ENCODE data around the gene WDR72.

Gene WDR72

DNA sequence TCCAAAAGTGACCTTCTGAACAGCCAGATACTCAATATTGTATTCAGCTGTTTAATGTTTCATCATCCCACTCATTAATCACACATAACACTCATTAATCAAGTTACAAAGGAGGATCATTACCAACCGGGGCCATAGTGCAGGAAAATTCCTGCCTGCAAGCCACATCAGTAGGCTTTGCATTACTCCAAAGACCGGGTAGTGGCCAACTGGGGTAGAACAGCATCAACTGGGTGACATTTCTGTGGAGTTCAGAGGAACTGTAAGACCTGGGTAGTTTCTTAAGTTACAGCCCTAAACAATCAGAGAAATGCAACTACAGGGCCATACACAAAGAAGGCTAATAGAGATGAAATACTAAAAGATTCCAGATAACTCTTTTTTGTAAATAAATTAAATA, 253.1 kb downstream of the WDR72 start:
- DNase-seq (no peak), ATAC-seq (no peak)
- Mint-ChIP-seq H3K4me3 (no peak overlapping the region), H3K4me1 (no peaks in the 10 kb centered on the region), H3K27ac (no peak overlapping the region), H3K36me3 (ENCODE audit: low read depth) (no peaks in the 10 kb centered on the region), H3K9me3 (no peaks in the 10 kb centered on the region), H3K27me3 (no peaks in the 10 kb centered on the region)

- no peaks in the 10 kb centered on the region for H3K9me3 Mint-ChIP-seq
- H3K27ac Mint-ChIP-seq, result no peak overlapping the region
- ATAC-seq (no peak), DNase-seq (no peak)
- H3K4me3 Mint-ChIP-seq, result no peak overlapping the region
- H3K4me1 Mint-ChIP-seq, result no peaks in the 10 kb centered on the region
- H3K27me3 Mint-ChIP-seq, result no peaks in the 10 kb centered on the region
- no peaks in the 10 kb centered on the region for H3K36me3 Mint-ChIP-seq (ENCODE audit: low read depth)
Observed at GRCh38 chr15:53498996-53499395, 260.5 kb downstream of the WDR72 start.

- H3K27me3 Mint-ChIP-seq, result no peaks in the 10 kb centered on the region
- no peak overlapping the region for H3K27ac Mint-ChIP-seq
- ATAC-seq (no peak), DNase-seq (no peak)
- H3K9me3 Mint-ChIP-seq, result no peaks in the 10 kb centered on the region
- no peaks in the 10 kb centered on the region for H3K36me3 Mint-ChIP-seq (ENCODE audit: low read depth)
- H3K4me3 Mint-ChIP-seq, result no peak overlapping the region
- no peaks in the 10 kb centered on the region for H3K4me1 Mint-ChIP-seq
Observed at GRCh38 chr15:53490341-53490740, 269.1 kb downstream of the WDR72 start.

- H3K9me3 Mint-ChIP-seq, result no peaks in the 10 kb centered on the region
- H3K27me3 Mint-ChIP-seq, result no peaks in the 10 kb centered on the region
- ATAC-seq (no peak), DNase-seq (no peak)
- H3K27ac Mint-ChIP-seq, result no peak overlapping the region
- no peaks in the 10 kb centered on the region for H3K36me3 Mint-ChIP-seq (ENCODE audit: low read depth)
- no peaks in the 10 kb centered on the region for H3K4me1 Mint-ChIP-seq
- H3K4me3 Mint-ChIP-seq, result no peak overlapping the region
Observed at GRCh38 chr15:53482055-53482454, 277.4 kb downstream of the WDR72 start.

- H3K4me3 Mint-ChIP-seq, result no peak overlapping the region
- H3K4me1 Mint-ChIP-seq, result no peaks in the 10 kb centered on the region
- no peak overlapping the region for H3K27ac Mint-ChIP-seq
- no peak for DNase-seq
- H3K36me3 Mint-ChIP-seq (ENCODE audit: low read depth), result no peaks in the 10 kb centered on the region
- H3K9me3 Mint-ChIP-seq, result no peaks in the 10 kb centered on the region
- H3K27me3 Mint-ChIP-seq, result no peaks in the 10 kb centered on the region
- ATAC-seq, result no peak
Observed at GRCh38 chr15:53477981-53478766, 281.3 kb downstream of the WDR72 start.

DNA sequence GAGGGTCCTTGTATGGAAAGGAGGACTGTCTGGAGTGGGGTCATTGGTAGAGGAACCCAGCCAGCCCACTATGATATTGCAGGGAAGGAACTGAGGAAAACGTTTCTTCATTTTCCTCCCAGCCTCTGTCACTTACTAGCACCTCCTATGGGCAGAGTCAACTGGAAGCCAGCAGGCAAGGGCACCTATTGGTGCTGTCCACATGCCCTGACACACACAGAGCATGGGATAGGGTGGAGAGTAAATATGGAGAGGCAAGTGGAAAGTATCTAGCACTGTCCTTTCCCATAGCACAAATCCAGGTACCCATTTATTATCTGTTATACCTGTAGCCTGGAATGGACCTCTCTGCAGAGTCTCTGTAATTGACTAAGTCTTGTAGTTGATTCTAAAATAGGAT, 285.6 kb downstream of the WDR72 start:
- no peak for ATAC-seq
- H3K4me3 Mint-ChIP-seq, result no peak overlapping the region
- H3K4me1 Mint-ChIP-seq, result no peaks in the 10 kb centered on the region
- H3K27me3 Mint-ChIP-seq, result no peaks in the 10 kb centered on the region
- peaks cover 5% of the 10 kb centered on the region for H3K9me3 Mint-ChIP-seq
- no peak overlapping the region for H3K27ac Mint-ChIP-seq
- no peak for DNase-seq
- H3K36me3 Mint-ChIP-seq (ENCODE audit: low read depth), result no peaks in the 10 kb centered on the region

DNA sequence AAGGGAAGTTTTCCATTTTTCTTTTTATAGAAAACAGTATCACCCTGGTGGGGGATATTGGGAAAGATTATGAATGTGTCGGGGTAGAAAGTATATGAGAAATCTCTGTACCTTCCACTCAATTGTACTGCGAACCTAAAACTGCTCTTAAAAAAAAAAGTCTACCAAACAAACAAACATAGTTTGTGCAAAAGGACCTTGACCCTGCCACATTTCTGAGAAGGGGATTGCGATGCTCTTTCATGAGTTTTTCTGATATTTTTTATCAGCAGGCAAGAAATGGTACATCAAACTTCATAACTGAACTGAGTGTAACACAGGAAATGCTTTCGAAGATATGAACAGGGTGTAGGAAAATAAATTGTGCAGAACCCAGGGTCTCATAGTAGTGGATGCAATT, 286.0 kb downstream of the WDR72 start:
- Mint-ChIP-seq H3K4me3 (no peak overlapping the region), H3K4me1 (no peaks in the 10 kb centered on the region), H3K27ac (no peak overlapping the region), H3K36me3 (ENCODE audit: low read depth) (no peaks in the 10 kb centered on the region), H3K9me3 (peaks cover 5% of the 10 kb centered on the region), H3K27me3 (no peaks in the 10 kb centered on the region)
- ATAC-seq (no peak), DNase-seq (no peak)

GRCh38 chr15:53472883-53473282, 286.6 kb downstream of the WDR72 start:
- no peaks in the 10 kb centered on the region for H3K36me3 Mint-ChIP-seq (ENCODE audit: low read depth)
- H3K27ac Mint-ChIP-seq, result no peak overlapping the region
- no peak for ATAC-seq
- no peak for DNase-seq
- H3K4me1 Mint-ChIP-seq, result no peaks in the 10 kb centered on the region
- H3K9me3 Mint-ChIP-seq, result peaks cover 8% of the 10 kb centered on the region
- no peak overlapping the region for H3K4me3 Mint-ChIP-seq
- H3K27me3 Mint-ChIP-seq, result no peaks in the 10 kb centered on the region

GRCh38 chr15:53472210-53472609, 287.3 kb downstream of the WDR72 start:
- H3K27me3 Mint-ChIP-seq, result no peaks in the 10 kb centered on the region

DNA sequence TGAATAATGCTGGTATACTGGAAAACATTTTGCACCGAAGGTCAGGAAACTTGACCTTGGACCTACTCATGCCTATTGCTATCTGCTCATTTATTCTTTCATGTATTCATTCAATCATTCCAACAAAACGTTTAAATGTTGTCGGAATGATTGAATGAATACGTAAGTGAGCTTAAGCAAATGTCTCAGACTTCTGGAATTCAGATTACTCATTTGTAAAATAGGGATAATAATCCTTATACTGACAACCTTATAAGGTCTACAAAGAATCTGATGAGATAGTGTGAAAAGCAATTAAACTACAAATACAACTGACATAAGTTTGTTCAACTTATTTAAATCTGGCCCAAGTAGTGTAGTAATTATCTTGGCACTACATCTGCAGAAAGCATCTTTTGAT, 288.7 kb downstream of the WDR72 start:
- Mint-ChIP-seq H3K4me3 (no peak overlapping the region), H3K36me3 (ENCODE audit: low read depth) (no peaks in the 10 kb centered on the region), H3K27me3 (no peaks in the 10 kb centered on the region), H3K9me3 (peaks cover 8% of the 10 kb centered on the region), H3K4me1 (no peaks in the 10 kb centered on the region), H3K27ac (no peak overlapping the region)
- no peak for DNase-seq
- no peak for ATAC-seq

More at GRCh38 chr15:53472210-53472609, 287.3 kb downstream of the WDR72 start:
- H3K36me3 Mint-ChIP-seq (ENCODE audit: low read depth), result no peaks in the 10 kb centered on the region
- DNase-seq, result no peak
- H3K4me1 Mint-ChIP-seq, result no peaks in the 10 kb centered on the region
- no peak overlapping the region for H3K4me3 Mint-ChIP-seq
- H3K27ac Mint-ChIP-seq, result no peak overlapping the region
- no peak for ATAC-seq
- peaks cover 8% of the 10 kb centered on the region for H3K9me3 Mint-ChIP-seq

DNA sequence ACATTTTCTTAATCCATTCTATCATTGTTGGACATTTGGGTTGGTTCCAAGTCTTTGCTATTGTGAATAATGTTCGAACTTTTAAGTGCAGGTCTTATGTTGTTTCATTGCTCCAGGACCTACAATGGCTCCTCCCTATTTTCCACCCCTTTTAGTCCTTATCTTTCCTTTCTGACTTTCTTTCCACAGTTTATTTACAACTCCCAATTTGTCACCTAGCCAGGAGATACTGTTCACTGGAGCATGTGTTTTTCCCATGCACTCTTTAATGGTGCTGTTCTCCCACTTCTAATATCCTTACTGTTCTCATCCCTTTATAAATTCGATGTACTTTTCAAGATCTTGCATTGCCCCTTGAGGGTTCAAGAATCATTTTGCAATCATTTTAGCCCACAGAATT, 290.0 kb downstream of the WDR72 start:
- no peaks in the 10 kb centered on the region for H3K4me1 Mint-ChIP-seq
- H3K36me3 Mint-ChIP-seq (ENCODE audit: low read depth), result no peaks in the 10 kb centered on the region
- H3K27ac Mint-ChIP-seq, result no peak overlapping the region
- H3K27me3 Mint-ChIP-seq, result no peaks in the 10 kb centered on the region
- no peak overlapping the region for H3K4me3 Mint-ChIP-seq
- ATAC-seq, result no peak
- no peak for DNase-seq
- peaks cover 8% of the 10 kb centered on the region for H3K9me3 Mint-ChIP-seq

Measured in activated naive CD8-positive, alpha-beta T cell treated with anti-CD3 and anti-CD28 coated beads, Interleukin-2, amount 50 U/mL, for 24 hours (primary cell).